Left ventricle myocardium inferior (tissue), 1 donor: ENCODE measurements around the gene NKIRAS1. TPM values are rescaled to one million over a fixed set of nuclear protein-coding genes. Genes with fewer than 3 reads are reported as not detected.

Experiments used
- DNase-seq: peaks from one replicate; pipeline ENCODE4 v3.0.0-alpha.2; 2020
- H3K27ac ChIP-seq: fragments of 200-600 bp; replicated peaks from 2 replicates; pipeline ENCODE4 v1.8.0; 2021
- H3K27me3 ChIP-seq: fragments of 200-600 bp; 2 replicates; pipeline ENCODE4 v1.8.0; 2021; ENCODE audit warnings: low read depth
- H3K36me3 ChIP-seq: fragments of 200-600 bp; 2 replicates; pipeline ENCODE4 v1.8.0; 2021
- H3K4me1 ChIP-seq: fragments of 200-600 bp; 2 replicates; pipeline ENCODE4 v1.8.0; 2021
- H3K4me3 ChIP-seq: fragments of 200-600 bp; 2 replicates; pipeline ENCODE4 v1.8.0; 2021; ENCODE audit warnings: mild to moderate bottlenecking, moderate library complexity
- H3K9me3 ChIP-seq: fragments of 200-600 bp; replicated peaks from 2 replicates; pipeline ENCODE4 v1.8.0; 2021
- intact Hi-C: fragments of 100-400 bp; cut with micrococcal nuclease; formaldehyde crosslinking; loops from one replicate; pipeline ENCODE4 v1.11.0; 2022
- total RNA-seq: library from RNA; stranded (reverse); fragmentation: NEBNext Ultra II Directional; extraction: Animal tissue kit (Norgen Biotek cat#: 25700); gene quantifications from one replicate; pipeline ENCODE4 v1.2.1, GENCODE V29; 2021
- TF ChIP-seq, protein P1 (sequence below): fragments of 200-600 bp; IDR thresholded peaks from 2 replicates; pipeline ENCODE4 v1.8.0; 2021; ENCODE audit warnings: antibody characterized with exemption, mild to moderate bottlenecking, borderline replicate concordance
- donor health status: DM: no; HTN: yes; CAD: no; lungs with severe emphysema.

Gene NKIRAS1
- total RNA-seq, 1 donor from 2014 or later, result 20.8 TPM

DNA sequence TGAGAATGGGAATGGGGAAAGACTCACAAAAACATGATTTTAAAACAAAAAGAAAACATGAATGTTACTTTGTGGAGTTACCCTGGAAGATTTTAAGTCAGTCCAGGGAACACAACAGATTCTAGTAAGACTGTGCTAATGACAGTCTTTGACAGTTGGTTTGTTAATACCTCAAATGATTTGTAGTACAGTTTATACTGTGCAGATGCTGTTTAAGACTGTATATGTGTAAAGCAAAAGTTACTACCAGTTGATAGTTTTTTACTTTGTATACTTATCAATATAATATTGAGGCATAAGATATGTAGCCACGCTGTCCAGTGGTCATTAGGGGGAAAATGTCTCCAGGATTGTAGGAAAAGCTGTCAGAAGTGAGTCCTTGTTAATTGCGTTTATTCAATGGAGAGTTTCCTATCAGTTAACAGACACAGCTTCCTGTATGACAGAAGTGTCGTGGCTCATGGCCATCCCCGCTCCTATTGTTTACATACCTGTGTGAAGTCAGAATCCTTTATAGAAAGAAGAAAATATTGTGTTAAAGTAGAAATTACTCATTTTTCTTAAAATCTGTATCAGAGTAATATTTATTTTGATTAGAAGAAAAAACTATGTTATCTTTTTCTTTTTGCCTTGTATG is 36.0 kb downstream of the NKIRAS1 start:
- Histone ChIP-seq H3K36me3 (no peaks in the 10 kb centered on the region), H3K4me1 (peaks cover 42% of the 10 kb centered on the region), H3K4me3 (no peak overlapping the region), H3K27ac (no peak overlapping the region), H3K27me3 (no peaks in the 10 kb centered on the region), H3K9me3 (no peaks in the 10 kb centered on the region)
- no peak for DNase-seq
- TF ChIP-seq, protein P1, sequence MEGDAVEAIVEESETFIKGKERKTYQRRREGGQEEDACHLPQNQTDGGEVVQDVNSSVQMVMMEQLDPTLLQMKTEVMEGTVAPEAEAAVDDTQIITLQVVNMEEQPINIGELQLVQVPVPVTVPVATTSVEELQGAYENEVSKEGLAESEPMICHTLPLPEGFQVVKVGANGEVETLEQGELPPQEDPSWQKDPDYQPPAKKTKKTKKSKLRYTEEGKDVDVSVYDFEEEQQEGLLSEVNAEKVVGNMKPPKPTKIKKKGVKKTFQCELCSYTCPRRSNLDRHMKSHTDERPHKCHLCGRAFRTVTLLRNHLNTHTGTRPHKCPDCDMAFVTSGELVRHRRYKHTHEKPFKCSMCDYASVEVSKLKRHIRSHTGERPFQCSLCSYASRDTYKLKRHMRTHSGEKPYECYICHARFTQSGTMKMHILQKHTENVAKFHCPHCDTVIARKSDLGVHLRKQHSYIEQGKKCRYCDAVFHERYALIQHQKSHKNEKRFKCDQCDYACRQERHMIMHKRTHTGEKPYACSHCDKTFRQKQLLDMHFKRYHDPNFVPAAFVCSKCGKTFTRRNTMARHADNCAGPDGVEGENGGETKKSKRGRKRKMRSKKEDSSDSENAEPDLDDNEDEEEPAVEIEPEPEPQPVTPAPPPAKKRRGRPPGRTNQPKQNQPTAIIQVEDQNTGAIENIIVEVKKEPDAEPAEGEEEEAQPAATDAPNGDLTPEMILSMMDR, result no peak
- intact Hi-C loops, result no loop called here

DNA sequence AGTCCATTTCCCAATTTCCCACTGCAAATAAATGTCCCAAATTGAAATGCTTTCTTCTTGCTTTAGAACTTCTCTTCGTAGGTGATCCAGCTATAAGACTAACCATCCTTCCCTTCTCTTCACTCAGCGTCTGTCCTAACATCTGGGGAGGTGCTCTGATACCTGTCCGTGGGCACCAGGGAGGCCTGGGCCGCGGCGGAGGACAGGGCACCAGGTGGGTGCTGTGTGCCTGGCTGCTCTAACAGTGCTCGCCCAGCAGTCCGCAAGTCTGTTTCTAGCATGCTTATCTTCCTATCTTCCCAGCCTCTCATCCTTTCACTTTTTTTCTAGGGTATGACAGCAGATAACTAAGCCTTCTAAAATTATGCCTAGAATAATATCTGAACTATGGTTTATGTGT is 37.3 kb downstream of the NKIRAS1 start:
- DNase-seq, result no peak
- intact Hi-C loops, result no loop called here
- no peaks in the 10 kb centered on the region for H3K9me3 ChIP-seq
- H3K4me1 ChIP-seq, result peaks cover 54% of the 10 kb centered on the region
- H3K4me3 ChIP-seq, result no peak overlapping the region
- H3K36me3 ChIP-seq, result no peaks in the 10 kb centered on the region
- no peaks in the 10 kb centered on the region for H3K27me3 ChIP-seq
- TF ChIP-seq, protein P1, result no peak
- H3K27ac ChIP-seq, result no peak overlapping the region

- intact Hi-C loops, result no loop called here
- DNase-seq, result no peak
- Histone ChIP-seq H3K4me1 (peaks cover 69% of the 10 kb centered on the region), H3K36me3 (no peaks in the 10 kb centered on the region), H3K9me3 (no peaks in the 10 kb centered on the region), H3K27me3 (no peaks in the 10 kb centered on the region), H3K27ac (no peak overlapping the region), H3K4me3 (no peak overlapping the region)
- TF ChIP-seq, protein P1, result no peak
Observed at GRCh38 chr3:23877329-23877980, 39.3 kb downstream of the NKIRAS1 start.

GRCh38 chr3:23876923-23877322 is 39.9 kb downstream of the NKIRAS1 start:
- H3K4me3 ChIP-seq, result no peak overlapping the region
- peaks cover 69% of the 10 kb centered on the region for H3K4me1 ChIP-seq
- DNase-seq, result no peak
- H3K9me3 ChIP-seq, result no peaks in the 10 kb centered on the region
- no peak overlapping the region for H3K27ac ChIP-seq
- H3K27me3 ChIP-seq, result no peaks in the 10 kb centered on the region
- no peaks in the 10 kb centered on the region for H3K36me3 ChIP-seq
- TF ChIP-seq, protein P1, result no peak
- intact Hi-C loops, result no loop called here

DNA sequence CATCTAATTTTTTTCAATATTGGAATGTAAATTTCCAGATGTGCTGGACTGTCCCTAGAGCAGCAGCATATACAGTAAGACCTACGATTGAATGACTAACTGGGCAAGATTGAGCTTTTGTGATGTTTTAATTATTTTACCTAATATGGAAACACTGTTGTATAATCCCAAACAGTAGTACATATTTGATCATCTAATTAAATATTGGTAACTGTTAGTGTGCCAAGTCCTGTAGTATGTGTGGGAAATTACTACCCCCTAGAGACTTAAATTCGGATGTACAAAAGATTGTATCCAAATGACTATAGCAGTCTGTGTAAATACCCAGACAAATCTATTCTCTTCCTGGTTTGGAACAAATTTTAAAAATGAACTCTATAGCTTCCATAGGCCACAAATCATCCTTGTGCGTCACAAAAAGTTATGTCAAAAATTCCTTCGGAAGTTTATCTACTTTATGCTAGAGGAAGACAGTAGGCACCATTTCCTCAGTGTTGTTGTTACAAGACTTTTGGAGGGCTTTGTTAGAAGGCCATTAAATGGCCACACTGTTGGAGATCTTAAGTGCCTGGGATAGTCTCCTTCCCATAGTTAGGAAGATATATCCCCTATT is 41.6 kb downstream of the NKIRAS1 start:
- H3K4me3 ChIP-seq, result no peak overlapping the region
- intact Hi-C loops, result no loop called here
- no peaks in the 10 kb centered on the region for H3K27me3 ChIP-seq
- no peaks in the 10 kb centered on the region for H3K36me3 ChIP-seq
- H3K9me3 ChIP-seq, result no peaks in the 10 kb centered on the region
- H3K4me1 ChIP-seq, result peaks cover 59% of the 10 kb centered on the region
- no peak overlapping the region for H3K27ac ChIP-seq
- DNase-seq, result no peak
- TF ChIP-seq, protein P1, result no peak
